Measurements from ENCODE around the gene PIGX. TPM values are rescaled to one million over a fixed set of nuclear protein-coding genes. Genes with fewer than 3 reads are reported as not detected.

PIGX gene
- total and polyA plus RNA-seq, 2 of the 4 experiments (the other 2 are of a cell fraction) = 9.4 to 14.5 TPM

DNA sequence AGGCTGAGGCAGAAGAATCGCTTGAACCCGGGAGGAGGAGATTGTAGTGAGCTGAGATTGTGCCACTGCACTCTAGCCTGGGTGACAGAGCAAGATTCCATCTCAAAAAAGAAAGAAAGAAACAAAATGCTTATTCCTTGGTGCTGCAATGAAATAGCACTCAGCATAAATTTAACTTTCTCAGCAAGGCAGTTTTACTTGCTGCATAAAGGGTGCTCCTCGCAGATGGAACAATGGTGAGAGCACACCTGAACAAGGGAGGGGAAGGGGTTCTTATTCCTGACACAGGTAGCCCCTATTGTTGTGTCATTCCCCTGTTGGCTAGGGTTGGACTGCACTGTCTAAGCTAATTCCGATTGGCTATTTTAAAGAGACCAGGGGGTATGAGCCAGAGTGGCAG, 44.6 kb downstream of the PIGX start:
- Histone ChIP-seq H3K9ac (ENCODE audit: low read depth, low read length) (no peak overlapping the region), H3K79me1 (ENCODE audit: low read depth in 1 of 2, low read length in 2 of 2) (peaks cover 18 to 74% of the 10 kb centered on the region in 2 experiments; a peak in 3 of 4 replicates), H3K36me3 (ENCODE audit: control insufficient read depth, insufficient read depth, low read length) (peaks cover 2% of the 10 kb centered on the region; the same call in 1 of the 2 replicates), H2BK120ac (ENCODE audit: low read depth, low read length) (no peak overlapping the region), H3K14ac (replicated peaks; ENCODE audit: low read depth, low read length) (no peak overlapping the region), H4K91ac (ENCODE audit: insufficient read depth, low read depth, low read length) (no peak overlapping the region), H4K20me1 (ENCODE audit: insufficient read depth, low read length) (peaks cover 58% of the 10 kb centered on the region), H4K5ac (ENCODE audit: low read depth, low read length) (no peak overlapping the region), H3K27ac (ENCODE audit: insufficient read depth, low read length) (no peak overlapping the region), H3K4ac (ENCODE audit: low read depth, low read length) (no peak overlapping the region), H3K56ac (ENCODE audit: extremely low read depth, insufficient read depth, low read length) (no peak overlapping the region), H2AK5ac (ENCODE audit: low read depth, low read length) (no peak overlapping the region), H3K4me1 (ENCODE audit: control insufficient read depth, insufficient read depth, low read length) (peaks cover 5% of the 10 kb centered on the region), H2BK20ac (ENCODE audit: low read depth, low read length) (no peak overlapping the region), H3K27me3 (ENCODE audit: control insufficient read depth, insufficient read depth, low read length) (no peaks in the 10 kb centered on the region), H3K4me2 (ENCODE audit: low read depth, low read length) (no peak overlapping the region), H4K8ac (ENCODE audit: low read depth in 2 of 2, low read length in 2 of 2) (no peak overlapping the region), H3K9me1 (ENCODE audit: insufficient read depth, low read length) (peaks cover 6% of the 10 kb centered on the region), H2BK15ac (ENCODE audit: low read depth, low read length) (no peak overlapping the region), H3K4me3 (ENCODE audit: insufficient read depth, low read depth, low read length) (no peak overlapping the region), H2AK9ac (replicated peaks; ENCODE audit: low read depth, low read length, poor library complexity) (no peak overlapping the region), H3K9me3 (ENCODE audit: control insufficient read depth, insufficient read depth, low read length) (no peaks in the 10 kb centered on the region; the same call in 1 of the 2 replicates), H3K18ac (ENCODE audit: low read depth, low read length) (no peak overlapping the region), H3K23ac (ENCODE audit: low read depth, low read length) (no peak overlapping the region), H2BK5ac (ENCODE audit: low read depth, low read length, poor library complexity, severe bottlenecking) (no peak overlapping the region), H2AFZ (replicated peaks; ENCODE audit: low read length, poor library complexity) (no peak overlapping the region)
- intact Hi-C loops (cut with micrococcal nuclease) = no loop called here
- ChIA-PET CTCF (no interaction called here), POLR2A (ENCODE audit: unreplicated experiment) (no interaction called here)
- dilution Hi-C loops (cut with HindIII; ENCODE audit: low sequenced_read_pairs, unreplicated experiment) = no loop called here
- in situ Hi-C loops (cut with MboI; ENCODE audit: low sequenced_read_pairs) = no loop called here
- no TSS peak for BruUV-seq (replicated peaks)
- TF ChIP-seq CEBPB (IDR thresholded peaks at IDR 0.05; ENCODE audit: low read depth, low read length) (no peak), BHLHE40 (IDR thresholded peaks at IDR 0.05; ENCODE audit: low read depth, low read length) (no peak)
- TF ChIP-seq, protein P1, sequence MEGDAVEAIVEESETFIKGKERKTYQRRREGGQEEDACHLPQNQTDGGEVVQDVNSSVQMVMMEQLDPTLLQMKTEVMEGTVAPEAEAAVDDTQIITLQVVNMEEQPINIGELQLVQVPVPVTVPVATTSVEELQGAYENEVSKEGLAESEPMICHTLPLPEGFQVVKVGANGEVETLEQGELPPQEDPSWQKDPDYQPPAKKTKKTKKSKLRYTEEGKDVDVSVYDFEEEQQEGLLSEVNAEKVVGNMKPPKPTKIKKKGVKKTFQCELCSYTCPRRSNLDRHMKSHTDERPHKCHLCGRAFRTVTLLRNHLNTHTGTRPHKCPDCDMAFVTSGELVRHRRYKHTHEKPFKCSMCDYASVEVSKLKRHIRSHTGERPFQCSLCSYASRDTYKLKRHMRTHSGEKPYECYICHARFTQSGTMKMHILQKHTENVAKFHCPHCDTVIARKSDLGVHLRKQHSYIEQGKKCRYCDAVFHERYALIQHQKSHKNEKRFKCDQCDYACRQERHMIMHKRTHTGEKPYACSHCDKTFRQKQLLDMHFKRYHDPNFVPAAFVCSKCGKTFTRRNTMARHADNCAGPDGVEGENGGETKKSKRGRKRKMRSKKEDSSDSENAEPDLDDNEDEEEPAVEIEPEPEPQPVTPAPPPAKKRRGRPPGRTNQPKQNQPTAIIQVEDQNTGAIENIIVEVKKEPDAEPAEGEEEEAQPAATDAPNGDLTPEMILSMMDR (conservative IDR thresholded peaks at IDR 0.05; ENCODE audit: low read depth, low read length) = no peak
- no peak for DNase-seq
- ATAC-seq (ENCODE audit: low read depth) = no peak
- 100% methylated on average over 2 of the region's 4 CpGs; no CpG with 5 or more reads in 1 of the 2 experiments for WGBS, 2 experiments (ENCODE audit: extremely low coverage in 2 of 2, insufficient read length in 1 of 2)
